GM06990 (cell line): Measurements from ENCODE around the gene ENTREP3.

Source experiments
- DNase-seq: peaks from one replicate; pipeline ENCODE4 v3.0.0-alpha.2; 2011; ENCODE audit not compliant: insufficient read length; ENCODE audit errors: extremely low read depth
- H3K27me3 ChIP-seq: replicated peaks from 2 replicates; pipeline ENCODE4 v1.6.0; 2011; ENCODE audit warnings: low read length; ENCODE audit not compliant: control insufficient read depth, insufficient read depth
- H3K36me3 ChIP-seq: 2 replicates; pipeline ENCODE4 v1.5.1; 2011; ENCODE audit warnings: low read length; ENCODE audit not compliant: control insufficient read depth, insufficient read depth
- H3K4me3 ChIP-seq: replicated peaks from 2 replicates; pipeline ENCODE4 v1.5.1; 2011; ENCODE audit warnings: low read depth, mild to moderate bottlenecking, control low read depth, low read length
- TF ChIP-seq, protein P1 (sequence below): IDR thresholded peaks from 2 replicates; pipeline ENCODE4 v1.5.1; 2011; ENCODE audit warnings: low read length, control low read depth, mild to moderate bottlenecking, inconsistent platforms; ENCODE audit not compliant: insufficient read depth, poor library complexity, severe bottlenecking

ENTREP3 gene

GRCh38 chr1:155267373-155267772, 12.1 kb upstream of the ENTREP3 start:
- Histone ChIP-seq H3K4me3 (no peak overlapping the region), H3K36me3 (peaks cover 37% of the 10 kb centered on the region), H3K27me3 (no peaks in the 10 kb centered on the region)
- DNase-seq = no peak
- TF ChIP-seq, protein P1, sequence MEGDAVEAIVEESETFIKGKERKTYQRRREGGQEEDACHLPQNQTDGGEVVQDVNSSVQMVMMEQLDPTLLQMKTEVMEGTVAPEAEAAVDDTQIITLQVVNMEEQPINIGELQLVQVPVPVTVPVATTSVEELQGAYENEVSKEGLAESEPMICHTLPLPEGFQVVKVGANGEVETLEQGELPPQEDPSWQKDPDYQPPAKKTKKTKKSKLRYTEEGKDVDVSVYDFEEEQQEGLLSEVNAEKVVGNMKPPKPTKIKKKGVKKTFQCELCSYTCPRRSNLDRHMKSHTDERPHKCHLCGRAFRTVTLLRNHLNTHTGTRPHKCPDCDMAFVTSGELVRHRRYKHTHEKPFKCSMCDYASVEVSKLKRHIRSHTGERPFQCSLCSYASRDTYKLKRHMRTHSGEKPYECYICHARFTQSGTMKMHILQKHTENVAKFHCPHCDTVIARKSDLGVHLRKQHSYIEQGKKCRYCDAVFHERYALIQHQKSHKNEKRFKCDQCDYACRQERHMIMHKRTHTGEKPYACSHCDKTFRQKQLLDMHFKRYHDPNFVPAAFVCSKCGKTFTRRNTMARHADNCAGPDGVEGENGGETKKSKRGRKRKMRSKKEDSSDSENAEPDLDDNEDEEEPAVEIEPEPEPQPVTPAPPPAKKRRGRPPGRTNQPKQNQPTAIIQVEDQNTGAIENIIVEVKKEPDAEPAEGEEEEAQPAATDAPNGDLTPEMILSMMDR = no peak

- DNase-seq = no peak
- Histone ChIP-seq H3K27me3 (no peaks in the 10 kb centered on the region), H3K36me3 (peaks cover 37% of the 10 kb centered on the region), H3K4me3 (no peak overlapping the region)
- TF ChIP-seq, protein P1 = no peak
These were observed 11.3 kb upstream of the ENTREP3 start for GRCh38 chr1:155266553-155266952.

- TF ChIP-seq, protein P1 = no peak
- Histone ChIP-seq H3K36me3 (peaks cover 23% of the 10 kb centered on the region), H3K27me3 (no peaks in the 10 kb centered on the region), H3K4me3 (no peak overlapping the region)
- DNase-seq = no peak
These were observed 7.8 kb upstream of the ENTREP3 start for GRCh38 chr1:155263067-155263466.

DNA sequence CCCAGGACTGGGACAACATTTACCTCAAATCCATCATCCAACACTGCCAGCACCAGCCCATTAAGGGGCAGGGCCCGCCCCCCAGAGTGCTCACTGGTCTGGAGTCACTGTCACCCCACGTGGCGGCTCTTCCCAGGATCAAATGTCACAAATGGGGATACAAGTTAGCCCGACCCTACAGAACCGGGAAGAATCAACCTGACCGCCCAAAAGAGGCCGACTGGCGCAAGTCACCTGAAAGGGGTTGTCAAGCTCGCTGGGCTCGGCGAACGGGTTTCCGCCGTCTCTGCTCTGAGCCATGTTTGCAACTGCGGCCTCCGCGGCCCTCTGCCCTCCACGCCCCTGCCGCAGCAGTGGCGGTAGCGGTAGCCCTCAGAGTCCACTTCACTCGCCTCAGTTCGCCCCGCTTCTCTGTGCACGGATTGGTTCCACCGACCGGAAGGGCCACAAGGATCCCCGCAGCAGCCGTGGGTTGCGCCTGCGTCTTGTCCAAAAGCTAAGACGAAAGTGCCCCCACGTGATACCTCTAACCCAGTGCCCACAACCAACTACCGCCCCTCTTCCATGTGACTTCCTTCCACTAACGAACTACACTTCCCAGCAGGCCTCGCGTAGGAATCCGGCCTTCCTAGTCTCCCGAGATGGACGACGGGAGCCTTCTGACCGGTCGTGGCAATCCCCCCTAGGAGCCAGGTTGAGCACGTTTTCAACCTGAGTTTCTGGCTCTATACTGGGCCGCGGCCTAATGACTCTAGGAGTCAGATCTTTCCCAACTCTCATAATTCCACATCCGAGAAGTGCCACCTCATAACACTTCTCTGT, 6.8 kb upstream of the ENTREP3 start, which contains the start of gene SCAMP3:
TSS of gene SCAMP3 (minus strand) at position 509 of the 822 bp plus-strand sequence. CDS start at position 300, 209 bp downstream.
- Histone ChIP-seq H3K36me3 (peaks cover 22% of the 10 kb centered on the region), H3K4me3 (peak within 1 kb of the TSS; percentile 85), H3K27me3 (no peaks in the 10 kb centered on the region)
- TF ChIP-seq, protein P1 = no peak
- peak; percentile 89 for DNase-seq

DNA sequence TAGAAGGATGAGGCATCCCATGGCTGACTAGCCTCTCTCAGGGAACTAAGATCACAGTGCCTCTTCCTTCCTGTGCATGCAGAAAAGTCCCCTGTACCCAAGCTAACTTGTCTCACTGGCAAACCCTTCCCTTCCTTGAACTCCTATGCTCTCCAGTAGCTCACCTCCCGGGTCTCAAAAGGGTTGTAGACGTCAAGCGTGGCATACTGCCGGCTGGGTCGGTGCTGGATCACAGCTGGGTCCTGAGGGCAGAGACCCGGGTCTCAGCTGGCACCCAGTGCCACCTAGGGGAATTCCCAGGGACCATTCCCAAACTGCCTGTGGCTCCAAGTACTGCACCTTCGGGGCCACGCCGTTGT, 6.2 kb upstream of the ENTREP3 start:
- TF ChIP-seq, protein P1 = no peak
- Histone ChIP-seq H3K4me3 (peak overlapping the region; percentile 85), H3K36me3 (peaks cover 20% of the 10 kb centered on the region), H3K27me3 (no peaks in the 10 kb centered on the region)
- DNase-seq = no peak
